Kidney (tissue), 14 donors: ENCODE measurements around the gene COL6A3. TPM values are rescaled to one million over a fixed set of nuclear protein-coding genes. Genes with fewer than 3 reads are reported as not detected.

Experiments used
- DNase-seq, 5 donors: peaks; one replicate each; pipeline ENCODE4 v3.0.0-alpha.2; 2013 to 2020
- FAIRE-seq: peaks from 2 replicates; lab custom pipeline; 2012; peaks lifted over from hg19 to GRCh38; lab: Jason Lieb, UNC
- H3K27ac ChIP-seq, 2 donors: one replicate each; pipeline ENCODE4 v1.7.0; 2013; ENCODE audit warnings: low read depth in 2 of 2, low read length in 2 of 2, inconsistent platforms in 1 of 2
- H3K27me3 ChIP-seq: one replicate; pipeline ENCODE4 v1.7.1; 2013; ENCODE audit warnings: low read length, inconsistent platforms; ENCODE audit not compliant: control insufficient read depth, insufficient read depth
- H3K36me3 ChIP-seq, 3 donors: one replicate each; pipeline versions ENCODE4 v1.7.0 to v1.7.1; 2013; ENCODE audit warnings: low read length in 3 of 3, control low read depth in 1 of 3, inconsistent platforms in 1 of 3; ENCODE audit not compliant: insufficient read depth in 3 of 3, control insufficient read depth in 2 of 3
- H3K4me1 ChIP-seq, 3 donors: one replicate each; pipeline versions ENCODE4 v1.7.0 to v1.7.1; 2013; ENCODE audit warnings: low read length in 3 of 3, inconsistent platforms in 1 of 3, low read depth in 1 of 3; ENCODE audit not compliant: control insufficient read depth in 2 of 3, insufficient read depth in 2 of 3
- H3K4me3 ChIP-seq, 3 donors: one replicate each; pipeline versions ENCODE4 v1.7.0 to v1.8.1; 2013; ENCODE audit warnings: low read length in 3 of 3, control low read depth in 1 of 3, inconsistent platforms in 1 of 3
- H3K9ac ChIP-seq, 3 donors: one replicate each; pipeline versions ENCODE4 v1.7.0 to v1.7.1; 2013; ENCODE audit warnings: low read length in 3 of 3, control low read depth in 1 of 3, inconsistent platforms in 1 of 3
- H3K9me3 ChIP-seq, 3 donors: one replicate each; pipeline versions ENCODE4 v1.7.0 to v1.7.1; 2013; ENCODE audit warnings: low read length in 3 of 3, control low read depth in 1 of 3, inconsistent platforms in 1 of 3; ENCODE audit not compliant: control insufficient read depth in 2 of 3, insufficient read depth in 1 of 3
- CTCF ChIP-seq: IDR thresholded peaks from 3 replicates; pipeline ENCODE4 v1.5.1; 2012; ENCODE audit warnings: mild to moderate bottlenecking, moderate library complexity, borderline replicate concordance; ENCODE audit not compliant: insufficient read depth; ENCODE audit errors: extremely low read depth
- intact Hi-C: fragments of 100-400 bp; cut with DNase I; formaldehyde crosslinking; loops from one replicate; pipeline ENCODE4 v1.11.1; 2022
- polyA plus RNA-seq: library from polyadenylated mRNA; stranded (reverse); fragments of 350-450 nt; fragmentation: Illumina TruSeq; extraction: RNeasy Lipid Tissue Mini Kit (QIAGEN cat#74804); gene quantifications from one replicate; pipeline ENCODE4 v1.2.3, GENCODE V29; 2014; ENCODE audit warnings: low read depth, low replicate concordance; ENCODE audit not compliant: insufficient read depth
- total RNA-seq: library from RNA; stranded (reverse); fragmentation: NEBNext Ultra II Directional; extraction: Animal tissue kit (Norgen Biotek cat#: 25700); gene quantifications from one replicate; pipeline ENCODE4 v1.2.1, GENCODE V29; 2021
- donor health status: control.
- donor health status: control.
- donor health status: control.
- donor health status: control.
- donor health status: control.
- donor health status: DM: yes; HTN: yes; CAD: no.
- donor health status: Normal renal cell carcinoma (clear cell type).

Gene COL6A3
- total and polyA plus RNA-seq, 2 donors from 2014 or later: 3.8 to 59.5 TPM

DNA sequence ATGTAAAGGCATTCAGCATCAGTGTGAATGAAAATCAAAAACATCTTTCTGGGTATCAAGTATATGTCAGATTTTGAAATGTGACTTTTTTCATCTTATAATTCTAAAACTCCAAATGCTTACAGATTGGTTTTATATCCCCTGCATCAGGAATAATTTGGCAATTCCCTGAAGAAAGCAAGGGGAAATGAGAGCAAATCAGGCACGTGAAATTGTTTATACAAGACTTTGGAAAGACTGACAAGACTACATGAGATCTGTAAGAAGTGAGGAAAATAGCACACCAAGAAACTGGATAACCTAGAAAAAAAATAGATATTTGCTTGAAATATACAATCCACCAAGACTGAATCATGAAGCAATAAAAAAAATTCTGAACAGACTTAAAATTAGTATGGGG, 13.8 kb downstream of the COL6A3 start:
- no peak for TF ChIP-seq CTCF
- FAIRE-seq (no peak), DNase-seq (no peak)
- no peak overlapping the region for H3K9ac ChIP-seq
- no peak overlapping the region for H3K27ac ChIP-seq
- intact Hi-C loops: no loop called here
- H3K4me3 ChIP-seq: no peak overlapping the region
- H3K9me3 ChIP-seq: no peaks in the 10 kb centered on the region
- no peaks in the 10 kb centered on the region for H3K27me3 ChIP-seq
- H3K4me1 ChIP-seq: no peaks in the 10 kb centered on the region
- H3K36me3 ChIP-seq: peaks cover 0 to 2% (median 0%) of the 10 kb centered on the region in 3 donors

GRCh38 chr2:237397072-237397471, 16.9 kb downstream of the COL6A3 start:
- intact Hi-C loops: no loop called here
- no peak for FAIRE-seq

DNA sequence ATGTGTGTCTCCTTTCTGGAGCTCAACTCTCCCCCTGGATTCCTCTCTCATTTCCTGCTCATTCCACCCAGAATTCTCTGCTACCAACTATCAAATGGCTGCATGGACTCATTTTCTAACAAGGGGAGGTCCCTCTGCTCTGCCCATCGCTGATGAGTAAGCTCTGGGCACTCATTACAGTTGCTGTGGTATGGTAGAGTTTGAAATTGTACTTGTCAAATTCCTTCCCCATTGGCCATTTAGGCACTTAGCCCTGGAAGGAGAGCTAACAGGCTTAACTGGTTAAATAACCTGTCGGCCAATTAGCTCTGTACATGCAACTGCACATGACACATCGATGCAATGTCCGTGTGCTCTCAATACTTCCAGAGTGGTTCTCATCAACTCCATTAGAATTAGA, 20.4 kb downstream of the COL6A3 start:
- Histone ChIP-seq H3K27me3 (no peaks in the 10 kb centered on the region), H3K36me3 (peaks cover 0 to 2% (median 0%) of the 10 kb centered on the region in 3 donors), H3K4me3 (no peak overlapping the region), H3K27ac (no peak overlapping the region), H3K4me1 (no peaks in the 10 kb centered on the region), H3K9ac (no peak overlapping the region), H3K9me3 (no peaks in the 10 kb centered on the region)
- no peak for TF ChIP-seq CTCF
- no peak for FAIRE-seq
- no peak for DNase-seq
- intact Hi-C loops: no loop called here

More at GRCh38 chr2:237397072-237397471, 16.9 kb downstream of the COL6A3 start:
- Histone ChIP-seq H3K27ac (no peak overlapping the region), H3K4me1 (no peaks in the 10 kb centered on the region), H3K9me3 (no peaks in the 10 kb centered on the region), H3K4me3 (no peak overlapping the region), H3K9ac (no peak overlapping the region), H3K36me3 (peaks cover 0 to 2% (median 0%) of the 10 kb centered on the region in 3 donors), H3K27me3 (no peaks in the 10 kb centered on the region)
- no peak for DNase-seq
- no peak for TF ChIP-seq CTCF

DNA sequence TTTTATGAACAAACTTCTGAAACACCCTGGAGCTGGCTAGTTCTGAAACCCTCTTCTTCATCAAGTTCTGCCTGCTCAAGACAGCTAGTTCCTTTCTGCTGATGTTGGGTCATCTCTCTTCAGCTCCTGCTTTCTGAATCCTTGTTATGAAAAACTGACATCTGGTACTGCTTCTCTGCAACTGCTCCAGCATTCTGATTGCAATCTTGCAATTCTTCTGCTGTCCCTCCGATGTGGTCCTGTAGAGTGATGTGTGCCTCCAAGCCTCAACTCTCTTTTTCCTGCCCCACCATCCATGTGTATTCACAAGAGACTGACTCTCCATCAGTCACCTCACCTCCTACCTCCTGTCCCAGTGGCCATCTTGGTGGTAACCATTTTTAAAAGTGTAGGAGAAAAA, 21.8 kb downstream of the COL6A3 start:
- intact Hi-C loops: no loop called here
- TF ChIP-seq CTCF: no peak
- Histone ChIP-seq H3K9ac (no peak overlapping the region), H3K27ac (no peak overlapping the region), H3K9me3 (no peaks in the 10 kb centered on the region), H3K4me1 (no peaks in the 10 kb centered on the region), H3K4me3 (no peak overlapping the region), H3K27me3 (no peaks in the 10 kb centered on the region), H3K36me3 (peaks cover 0 to 2% (median 0%) of the 10 kb centered on the region in 3 donors)
- FAIRE-seq (no peak), DNase-seq (no peak)
